HT-29 (cell line): ENCODE data around the gene ANKRD33. TPM values are rescaled to one million over a fixed set of nuclear protein-coding genes. Genes with fewer than 3 reads are reported as not detected.

ENCODE experiments used
- DNase-seq: peaks from one replicate; pipeline ENCODE4 v3.0.0-alpha.2; 2015; ENCODE audit warnings: low spot score
- total RNA-seq: library from RNA; depleted of rRNA; stranded (reverse); fragments of >200 nt; shearing (Covaris generic); gene quantifications from 2 replicates; pipeline ENCODE4 v1.2.3, GENCODE V29; 2014

Gene ANKRD33
- total RNA-seq, 1 experiment from 2014 or later = not detected

DNA sequence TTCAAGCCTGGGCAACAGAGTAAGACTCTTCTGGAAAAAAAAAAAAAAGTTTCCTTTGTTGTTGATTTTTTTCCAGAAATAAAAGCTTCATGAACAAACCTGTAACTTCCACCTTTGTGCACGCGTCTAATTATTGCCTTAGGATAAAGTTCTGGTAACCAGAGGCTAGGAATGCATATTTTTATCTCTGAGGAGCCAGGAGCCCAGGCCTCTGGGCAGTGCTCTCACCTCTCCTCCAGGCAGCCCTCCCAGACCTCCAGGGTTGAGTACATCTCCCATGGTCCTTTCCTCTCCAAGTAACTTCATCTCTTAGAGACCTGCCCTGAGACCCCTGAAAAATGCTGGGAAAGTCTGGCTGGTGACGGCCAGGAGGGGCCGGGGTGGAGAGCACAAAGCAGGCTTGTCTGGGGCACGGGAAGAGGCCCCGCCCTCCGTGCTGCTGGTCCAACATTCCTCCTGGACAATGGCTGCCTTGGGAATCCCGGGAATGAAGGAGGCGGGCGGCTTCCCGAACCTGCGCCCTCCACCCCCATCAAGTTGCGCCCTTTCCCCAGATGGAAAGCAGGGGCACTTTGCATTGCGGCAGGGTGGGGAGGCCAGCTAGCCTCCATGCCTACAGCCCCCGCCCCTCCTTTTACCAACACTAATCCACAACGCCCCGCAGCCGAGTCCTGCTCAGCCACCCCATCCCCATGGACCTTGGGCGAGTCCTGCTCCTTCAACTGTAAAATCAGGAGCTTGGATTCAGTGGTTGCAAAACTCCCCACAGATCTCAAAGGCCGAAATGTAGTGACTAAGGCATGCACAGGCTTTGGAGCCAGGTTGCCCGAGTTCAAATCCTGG lies 32.1 kb upstream of the ANKRD33 start:
- no peak for DNase-seq

DNA sequence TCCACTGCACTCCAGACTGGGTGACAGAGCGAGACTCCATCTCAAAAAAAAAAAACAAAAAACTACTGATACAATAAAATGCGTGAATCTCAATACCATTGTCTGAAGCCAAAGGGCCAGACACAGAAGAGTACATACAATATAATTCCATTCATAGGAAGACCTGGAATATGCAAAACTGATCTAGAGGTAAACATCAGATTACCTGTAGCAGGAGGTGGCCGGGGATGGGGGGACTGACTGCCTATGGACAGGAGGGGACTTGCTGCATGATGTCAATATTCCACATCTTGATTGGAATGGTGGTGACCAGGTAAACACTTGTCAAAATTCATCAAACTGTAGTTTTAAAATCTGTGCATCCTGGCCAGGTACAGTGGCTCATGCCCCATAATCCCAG lies 26.9 kb upstream of the ANKRD33 start:
- DNase-seq = no peak

DNA sequence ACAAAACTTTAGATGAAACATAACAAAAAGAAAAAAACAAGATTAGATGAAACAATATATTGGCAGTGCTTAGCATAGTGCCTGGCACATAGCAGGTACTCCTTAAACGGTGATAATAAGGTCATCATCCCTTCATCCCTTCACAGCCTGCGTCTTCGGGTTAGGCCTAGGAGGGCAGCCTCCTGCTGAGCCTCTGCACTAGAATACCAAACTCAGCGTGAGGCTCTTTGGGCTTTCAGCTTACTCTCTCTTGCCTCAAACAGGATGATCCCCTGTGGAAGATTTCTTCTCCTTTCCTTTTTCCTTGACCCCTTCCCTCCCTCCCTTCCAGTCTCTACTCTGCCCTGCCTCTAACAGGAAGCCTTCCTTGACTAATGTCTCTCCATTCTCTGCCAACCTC lies 25.0 kb upstream of the ANKRD33 start:
- no peak for DNase-seq

DNA sequence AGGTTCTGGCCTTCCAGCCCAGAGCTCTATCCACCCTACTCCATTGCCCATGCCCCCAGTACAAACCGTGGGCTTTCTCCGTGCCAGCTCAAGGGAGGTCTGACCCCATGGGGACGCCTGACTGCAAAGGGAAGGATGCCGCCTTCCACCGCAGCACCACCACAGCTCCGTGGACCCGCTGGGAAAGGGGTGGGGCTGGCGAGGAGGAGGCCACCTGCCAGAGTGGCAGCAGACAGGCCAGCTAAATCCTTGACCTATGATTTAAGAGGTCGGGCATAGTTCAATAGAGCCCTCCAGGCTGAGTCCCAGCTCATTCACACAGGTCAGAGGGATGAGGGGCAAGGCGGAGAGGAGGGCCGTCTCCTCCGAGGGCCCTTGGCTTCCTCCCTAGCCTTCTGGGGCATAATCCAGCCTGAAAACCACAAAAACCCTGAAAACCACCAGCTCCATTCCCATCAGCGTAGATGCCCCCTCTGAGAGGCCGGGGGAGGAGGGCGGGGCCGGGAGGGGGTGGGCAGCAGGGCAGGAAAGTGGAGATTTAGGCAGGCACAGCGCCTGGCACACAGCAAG lies 24.5 kb upstream of the ANKRD33 start:
- no peak for DNase-seq

DNA sequence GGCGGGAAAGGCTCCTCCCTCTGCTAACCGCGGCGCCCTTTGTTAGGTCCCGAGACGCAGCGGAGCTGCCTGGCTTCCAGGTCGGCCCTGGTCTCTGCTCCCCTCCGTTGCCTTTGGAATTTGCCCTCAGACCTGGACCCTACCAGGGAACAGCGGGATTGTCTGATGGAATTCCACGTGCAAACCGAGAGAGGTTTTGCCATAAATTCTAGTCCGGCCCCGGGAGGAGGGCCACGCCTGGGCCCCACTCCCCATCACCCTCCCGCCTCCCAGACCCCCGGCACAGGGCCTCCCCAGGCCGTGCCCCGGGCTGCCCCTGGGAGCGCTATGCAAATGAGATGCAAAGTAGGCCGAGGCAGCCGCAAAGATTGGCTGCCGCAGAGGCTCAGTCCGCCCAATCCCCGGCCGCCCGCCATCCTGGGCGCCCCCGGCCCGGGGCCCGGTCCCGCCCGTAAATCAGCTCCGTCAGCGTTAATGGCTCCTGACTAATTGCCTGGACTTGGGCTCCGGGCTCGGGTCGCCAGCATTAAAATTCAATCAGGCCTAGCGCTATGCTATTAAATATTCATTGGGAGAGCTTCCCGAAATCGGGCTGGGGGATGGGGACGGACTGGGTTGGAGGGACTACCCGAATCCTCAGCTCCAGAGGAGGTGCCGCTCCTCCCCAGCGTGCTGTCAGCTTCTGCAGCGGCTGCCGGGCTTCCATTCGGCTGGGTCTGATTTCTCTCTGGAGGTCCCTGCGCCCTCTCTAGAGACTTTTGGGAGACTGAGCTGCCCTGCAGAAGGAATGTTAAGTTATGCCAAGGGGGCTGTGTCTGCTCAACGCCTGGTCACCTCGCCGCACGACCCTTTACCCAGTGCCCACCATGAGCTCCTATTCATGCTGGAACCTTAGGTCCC lies 23.7 kb upstream of the ANKRD33 start:
- DNase-seq = no peak

DNA sequence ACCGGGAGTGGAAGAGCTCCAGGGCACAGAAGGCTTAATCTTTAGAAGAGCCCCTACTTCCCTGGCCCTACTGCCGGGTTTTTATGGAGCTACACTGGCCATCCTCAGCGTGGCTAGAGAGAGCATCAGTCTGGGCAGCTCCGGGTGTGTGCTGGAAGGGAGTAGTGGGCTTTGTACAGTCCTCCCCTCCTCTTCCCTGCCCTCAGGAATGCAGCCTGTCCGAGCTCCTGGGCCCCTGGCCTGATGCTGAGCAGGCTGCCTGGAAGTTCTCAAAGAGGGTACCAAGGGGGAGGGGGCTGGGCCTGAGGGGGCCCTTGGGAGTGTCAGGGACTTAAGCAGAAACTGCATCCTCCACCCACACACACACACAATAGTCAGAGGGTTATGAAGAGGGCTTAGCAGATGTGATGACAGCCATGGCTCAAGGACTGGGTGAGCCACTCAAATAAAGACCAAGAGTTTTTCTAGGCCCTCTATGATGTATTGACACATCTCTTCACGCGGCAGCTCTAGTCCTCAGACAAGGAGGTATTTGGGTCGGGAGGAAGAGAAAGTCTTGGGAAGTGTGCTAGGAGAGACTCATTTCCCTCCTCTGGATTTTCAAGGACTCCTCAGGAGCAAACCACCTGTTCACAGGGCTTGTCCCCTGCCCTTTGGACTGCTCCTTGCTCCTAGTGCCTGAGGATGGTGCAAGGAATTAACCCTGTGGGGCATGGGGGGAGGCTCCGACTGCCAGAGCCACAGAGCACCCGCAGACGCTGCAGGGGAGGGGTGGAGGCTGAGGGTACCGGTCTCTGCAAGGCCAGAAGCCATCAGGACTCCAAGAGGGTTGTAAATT lies 22.9 kb upstream of the ANKRD33 start:
- no peak for DNase-seq

DNA sequence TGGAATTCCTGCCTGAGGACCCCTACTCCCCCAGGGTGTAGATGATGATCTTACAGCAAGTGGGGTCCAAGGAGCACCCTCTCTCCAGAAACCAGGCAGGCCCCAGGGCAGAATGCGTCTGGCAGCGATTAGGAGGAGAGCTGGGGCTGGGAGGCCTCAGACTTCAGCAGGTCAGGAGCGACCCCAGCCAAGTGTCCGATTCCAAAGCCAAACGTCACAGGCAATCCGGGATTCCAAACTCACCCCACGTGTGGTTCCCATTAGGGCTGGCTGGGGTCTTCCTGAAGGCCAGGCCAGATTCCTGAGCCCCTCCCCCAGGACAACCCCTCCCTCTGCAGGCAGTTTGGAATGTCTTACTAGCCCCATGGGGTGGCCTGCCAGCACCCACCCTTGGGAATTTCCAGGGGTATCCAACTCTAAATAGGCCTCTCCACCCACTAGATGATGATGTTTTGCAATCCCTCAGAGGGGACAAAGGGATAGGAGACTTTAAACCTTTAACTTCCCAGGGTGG lies 22.1 kb upstream of the ANKRD33 start:
- no peak for DNase-seq

DNA sequence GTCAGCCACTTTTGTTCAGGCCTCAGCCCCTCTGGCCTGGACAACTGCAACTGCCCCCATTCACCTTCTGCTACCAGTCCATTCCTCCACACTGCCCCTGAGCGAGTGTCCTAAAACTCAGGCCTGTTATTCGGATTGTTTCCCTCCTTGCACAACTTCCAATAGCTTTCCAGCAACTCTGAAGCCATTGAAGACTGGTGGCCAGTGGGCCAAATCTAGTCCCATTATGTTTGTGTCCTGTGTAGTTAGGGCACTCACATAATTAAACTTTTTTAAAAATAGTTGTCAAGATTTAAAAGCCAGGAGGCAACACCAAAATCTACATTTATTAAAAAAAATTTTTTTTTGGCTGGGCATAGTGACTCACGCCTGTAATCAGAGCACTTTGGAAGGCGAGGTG lies 21.6 kb upstream of the ANKRD33 start:
- no peak for DNase-seq

DNA sequence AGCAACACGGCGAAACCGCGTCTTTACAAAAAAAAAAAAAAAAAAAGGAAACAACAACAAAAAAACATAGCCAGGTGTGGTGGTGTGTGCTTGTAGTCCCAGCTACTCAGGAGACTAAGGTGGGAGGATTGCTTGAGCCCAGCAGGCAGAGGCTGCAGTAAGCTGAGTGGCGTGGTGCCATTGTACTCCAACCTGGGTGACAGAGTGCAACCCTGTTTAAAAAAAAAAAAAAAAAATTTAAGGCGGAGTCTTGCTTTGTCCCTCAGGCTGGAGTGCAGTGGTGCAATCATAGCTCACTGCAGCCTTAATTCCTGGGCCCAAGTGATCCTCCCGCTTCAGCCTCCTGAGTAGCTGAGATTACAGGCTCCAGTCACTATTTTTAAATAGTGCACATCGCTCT lies 21.1 kb upstream of the ANKRD33 start:
- DNase-seq = no peak

DNA sequence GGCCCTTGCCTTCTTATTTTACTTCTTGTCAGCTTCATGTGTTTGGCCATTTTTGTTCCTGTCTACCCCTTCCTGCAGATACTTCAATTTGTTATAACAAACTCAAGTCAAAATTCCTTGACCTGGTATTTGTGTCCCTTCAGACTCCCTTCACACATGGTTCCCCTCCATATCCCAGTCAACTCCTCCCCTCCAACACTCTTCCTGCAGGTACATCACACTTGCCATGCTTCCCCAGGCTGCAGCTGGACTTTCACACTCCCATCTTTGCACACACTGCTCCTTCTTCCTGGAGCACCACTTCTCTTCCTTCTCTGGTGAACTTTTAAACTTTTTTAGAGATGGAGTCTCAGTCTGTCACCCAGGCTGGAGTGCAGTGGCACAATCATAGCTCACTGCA lies 20.5 kb upstream of the ANKRD33 start:
- DNase-seq = no peak

DNA sequence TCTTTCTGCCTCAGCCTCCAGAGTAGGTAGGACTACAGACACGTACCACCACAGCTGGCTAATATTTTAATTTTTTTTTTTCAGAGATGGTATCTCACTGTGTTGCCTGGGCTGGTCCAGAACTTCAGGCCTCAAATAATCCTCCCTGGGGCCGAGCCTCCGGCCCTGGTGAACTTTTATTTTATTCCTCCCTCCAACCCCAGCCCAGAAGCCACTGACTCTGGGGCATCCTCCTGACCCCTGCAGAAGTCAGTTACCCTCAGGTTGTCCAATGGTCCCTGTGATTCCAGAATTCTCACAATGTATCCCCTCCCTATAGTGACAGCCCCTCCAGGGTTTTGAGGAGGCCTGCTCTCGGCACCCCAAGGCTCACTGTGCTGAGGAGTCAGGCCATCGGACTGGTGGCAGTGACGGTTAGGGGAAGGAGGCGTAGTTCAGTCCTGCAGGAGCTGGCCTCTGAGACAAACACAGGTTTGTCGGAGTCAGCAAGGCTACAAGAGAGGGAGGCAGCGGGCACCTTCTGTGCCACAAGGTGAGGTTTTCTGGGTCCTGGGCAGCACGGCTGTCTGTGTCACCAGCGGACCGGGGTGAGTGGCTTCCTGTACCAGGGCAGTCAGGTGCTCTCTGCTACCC lies 20.0 kb upstream of the ANKRD33 start:
- no peak for DNase-seq

DNA sequence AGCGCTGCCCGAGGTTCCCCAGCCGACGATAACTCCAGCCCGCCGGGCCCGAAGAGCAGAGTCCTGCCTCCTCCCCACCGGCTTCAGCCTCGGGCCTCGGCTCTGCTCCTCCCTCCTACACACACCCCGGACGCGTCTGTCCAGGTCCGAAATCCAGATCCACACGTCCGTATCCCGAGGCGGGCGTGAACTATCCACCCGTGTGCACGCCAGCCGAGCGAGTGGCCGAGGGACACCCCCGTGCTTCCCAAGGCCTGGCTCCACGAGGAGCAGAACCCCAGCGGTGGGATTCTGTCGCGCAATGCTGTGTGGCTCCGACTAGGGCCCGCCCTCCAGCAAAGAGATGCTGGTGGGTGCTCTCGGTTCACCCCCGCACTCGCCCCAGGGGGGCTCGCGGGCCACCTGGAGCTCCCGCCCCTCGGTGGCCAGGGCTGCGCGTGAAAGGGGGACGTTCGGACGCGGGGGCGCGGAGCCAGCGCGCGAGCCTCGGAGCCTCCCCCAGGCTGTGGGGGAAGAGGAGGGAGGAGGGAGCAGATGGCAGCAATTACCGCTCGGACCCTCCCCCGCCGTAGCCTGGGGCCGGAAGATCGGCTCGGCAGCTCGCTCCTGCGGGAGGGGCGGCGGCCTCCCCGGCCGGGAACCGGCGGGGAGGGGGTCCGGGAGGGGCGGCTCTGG lies 18.9 kb upstream of the ANKRD33 start:
- no peak for DNase-seq

DNA sequence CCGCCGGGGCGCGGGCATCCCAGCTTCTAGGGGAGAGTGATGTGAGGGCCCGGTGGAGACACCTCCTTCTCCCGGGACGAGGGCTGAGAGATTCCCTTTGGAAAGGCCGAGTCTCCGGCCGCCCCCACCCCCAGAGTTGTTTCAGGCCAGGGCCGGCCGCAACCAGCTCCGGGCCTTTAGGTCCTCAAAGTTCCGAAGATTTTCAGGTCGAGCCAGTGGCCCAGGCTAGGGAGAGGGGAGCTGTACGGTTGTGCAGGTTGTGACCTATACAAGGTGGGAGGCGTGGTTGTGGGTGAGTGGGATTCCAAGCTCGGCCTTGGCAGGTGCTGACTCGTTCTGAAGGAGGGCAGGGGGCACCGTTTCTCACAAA lies 18.4 kb upstream of the ANKRD33 start:
- no peak for DNase-seq

DNA sequence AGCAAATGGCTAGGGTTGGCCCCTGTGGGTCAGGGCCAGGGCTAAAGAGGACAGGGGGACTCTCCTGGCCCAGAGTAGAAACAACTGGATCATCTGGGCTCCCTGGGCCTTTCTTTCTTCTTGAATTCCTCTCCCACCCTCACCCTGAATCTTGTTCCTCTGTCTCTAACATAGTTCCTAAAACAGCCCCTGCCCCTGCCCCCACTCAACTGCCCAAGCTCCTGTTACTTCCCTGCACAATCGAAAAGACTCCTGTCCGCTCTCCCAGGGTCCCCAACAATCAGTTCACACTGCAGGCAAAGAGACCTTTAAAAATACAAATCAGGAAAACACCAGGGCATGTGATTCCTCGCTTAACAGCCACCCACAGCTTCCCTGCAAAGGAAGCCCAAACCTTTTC lies 18.0 kb upstream of the ANKRD33 start:
- no peak for DNase-seq

DNA sequence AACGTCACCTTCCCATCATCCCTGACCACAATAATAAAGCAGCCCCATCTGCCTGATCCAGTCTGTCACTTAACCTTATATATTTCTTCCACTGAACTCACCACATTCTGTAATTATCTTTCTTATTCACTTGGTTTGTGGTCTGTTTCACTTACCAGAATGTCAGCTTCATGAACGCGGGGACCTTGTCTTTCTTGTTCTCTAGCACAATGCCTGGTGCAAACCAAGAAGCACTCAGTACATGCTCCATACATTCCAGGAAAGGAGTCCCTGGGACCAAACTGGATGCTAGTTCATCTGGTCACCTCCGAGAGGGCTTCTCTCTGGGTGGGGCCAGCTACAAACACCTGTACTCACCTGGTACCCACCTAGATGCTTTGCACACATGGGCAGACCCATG lies 17.4 kb upstream of the ANKRD33 start:
- DNase-seq = no peak

DNA sequence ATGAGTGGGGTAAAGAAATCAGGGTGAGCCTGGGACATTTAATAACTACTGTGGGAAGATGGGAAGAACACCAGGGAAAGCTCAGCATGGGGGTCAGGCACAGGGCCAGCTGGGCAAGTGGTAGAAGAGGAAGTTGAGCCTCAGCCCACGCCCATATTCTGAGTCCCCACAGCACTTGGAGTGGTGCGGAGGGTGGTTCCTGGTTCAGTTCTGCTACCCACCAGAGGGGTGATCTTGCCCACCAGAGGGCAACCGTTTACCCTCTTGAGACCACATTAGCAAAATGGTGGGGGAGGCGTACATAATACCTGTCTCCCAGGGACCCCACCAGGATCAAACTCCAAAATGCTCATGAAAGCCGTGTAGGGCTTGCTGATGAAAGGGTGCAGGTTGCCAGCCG lies 16.8 kb upstream of the ANKRD33 start:
- no peak for DNase-seq

DNA sequence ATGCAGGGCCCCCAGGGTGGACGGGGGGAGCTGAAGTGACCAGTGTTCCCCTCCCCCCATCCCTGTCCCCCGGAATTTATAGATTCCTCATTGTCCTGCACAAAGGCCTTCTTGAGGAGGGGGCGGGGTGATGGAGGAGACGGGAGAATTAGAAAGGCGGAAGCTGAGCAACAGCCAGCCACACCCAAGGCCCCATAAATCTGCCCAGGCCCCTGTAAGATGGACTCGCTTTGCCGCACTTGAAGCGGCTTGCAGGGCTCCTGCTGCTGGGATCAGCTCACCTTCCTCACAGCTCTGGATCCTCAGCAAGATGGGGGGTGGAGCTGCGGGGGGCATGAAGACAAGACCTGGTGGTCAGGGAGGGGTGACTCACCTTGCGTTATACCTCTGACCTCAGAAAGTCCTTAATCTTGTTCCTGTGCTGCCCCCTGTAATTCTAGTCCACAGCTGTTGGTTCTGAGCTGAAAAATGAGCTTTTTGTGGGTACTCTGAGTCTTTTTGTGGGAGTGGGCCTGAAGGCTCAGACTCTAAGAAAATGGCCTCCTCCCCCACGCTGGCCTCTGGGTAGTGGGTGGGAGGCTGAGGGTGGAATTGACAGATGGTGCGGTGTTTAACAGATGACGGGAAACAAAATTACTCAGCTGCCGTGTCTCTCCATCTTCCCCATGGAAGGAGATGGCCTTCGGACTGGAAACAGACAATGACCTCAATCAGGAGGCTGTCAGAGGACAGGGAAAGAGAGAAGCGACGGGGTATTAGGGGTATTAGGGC lies 15.8 kb upstream of the ANKRD33 start:
- no peak for DNase-seq

DNA sequence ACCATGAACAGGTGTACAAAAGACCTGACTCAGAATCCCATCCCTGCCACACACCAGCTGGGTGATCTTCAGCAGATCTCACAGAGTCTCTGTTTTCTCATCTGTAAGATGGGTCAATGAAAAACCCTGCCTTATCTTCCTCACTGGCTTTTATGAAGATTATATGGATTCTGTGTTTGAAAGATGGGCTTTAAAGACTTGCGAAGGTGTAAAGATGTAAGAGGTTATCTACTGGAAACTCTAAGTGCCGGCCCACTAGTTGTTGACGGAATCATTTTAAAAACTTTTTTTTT lies 15.3 kb upstream of the ANKRD33 start:
- no peak for DNase-seq

DNA sequence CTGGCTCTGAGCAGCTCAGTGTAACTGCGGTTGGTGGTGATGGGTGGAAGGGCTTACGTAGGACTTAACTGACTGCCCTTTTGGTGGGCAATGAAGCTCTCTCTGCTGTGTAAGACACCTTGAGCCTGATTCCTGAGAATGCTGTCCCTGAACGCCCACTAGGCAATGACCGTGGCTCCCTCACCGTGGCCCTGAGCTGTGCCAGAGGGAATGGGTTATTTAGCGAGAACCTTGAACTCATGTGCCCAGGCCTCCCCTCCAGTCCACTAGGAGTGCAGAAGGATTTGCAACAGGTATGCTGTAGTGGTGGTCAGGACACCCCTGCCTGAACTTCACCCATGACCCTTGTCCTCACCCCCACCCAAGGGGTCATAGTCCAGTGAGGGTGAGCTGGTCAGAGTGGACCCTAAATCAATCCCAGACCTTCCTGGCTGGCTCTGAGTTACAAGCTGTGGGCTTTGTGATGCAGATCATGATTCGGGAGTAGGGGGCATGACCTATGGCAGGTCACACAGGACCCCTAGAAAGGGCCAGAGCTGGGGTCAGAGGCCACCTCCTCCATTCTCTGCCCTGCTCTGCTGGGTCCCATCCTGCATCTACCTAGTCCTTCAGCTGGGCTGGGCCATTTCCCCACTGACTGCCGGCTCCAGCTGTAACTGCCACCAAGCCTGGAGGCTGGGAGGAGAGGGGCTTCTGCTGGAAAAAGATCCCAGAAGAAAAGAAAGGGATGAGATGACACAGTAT lies 14.5 kb upstream of the ANKRD33 start:
- no peak for DNase-seq
